HG02588 (cell line): ENCODE results near the gene MFAP2.

ENCODE experiments used
- ATAC-seq: cut with Tn5 transposase; IDR thresholded peaks from one replicate; pipeline ENCODE4 v1.9.1; 2021; ENCODE audit warnings: mild to moderate bottlenecking, moderate library complexity; ENCODE audit not compliant: unreplicated experiment

MFAP2 gene

DNA sequence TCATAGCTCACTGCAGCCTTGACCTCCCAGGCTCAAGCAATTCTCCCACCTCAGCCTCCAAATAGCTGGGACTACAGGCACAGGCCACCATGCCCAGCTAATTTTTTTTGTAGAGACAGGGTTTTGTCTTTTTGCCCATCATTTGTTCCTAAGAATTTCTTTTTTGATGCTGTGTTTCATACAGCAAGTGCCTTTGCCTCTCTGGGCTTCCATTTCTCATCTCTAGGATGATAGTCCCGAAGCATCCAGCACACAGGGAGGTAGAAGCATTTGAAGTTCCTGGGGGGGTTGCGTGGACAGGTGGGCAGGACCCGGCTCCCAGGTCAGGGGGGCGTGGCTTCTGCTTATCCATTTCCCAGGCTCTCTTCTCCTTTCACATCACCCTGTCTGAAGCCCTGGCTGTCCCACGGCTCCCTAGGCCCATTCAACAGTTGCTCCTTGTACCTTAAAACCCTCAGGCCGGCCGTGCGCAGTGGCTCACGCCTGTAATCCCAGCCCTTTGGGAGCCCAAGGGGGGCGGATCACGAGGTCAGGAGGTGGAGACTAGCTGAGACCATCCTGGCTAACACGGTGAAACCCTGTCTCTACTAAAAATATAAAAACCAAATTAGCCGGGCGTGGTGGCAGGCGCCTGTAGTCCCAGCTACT is 27.9 kb upstream of the MFAP2 start:
- ATAC-seq = no peak

GRCh38 chr1:17007121-17007520 is 26.7 kb upstream of the MFAP2 start:
- ATAC-seq = no peak

- ATAC-seq = no peak
These were observed 24.9 kb upstream of the MFAP2 start for GRCh38 chr1:17005365-17005740.

- no peak for ATAC-seq
These were observed 24.3 kb upstream of the MFAP2 start for GRCh38 chr1:17004466-17005364.

- ATAC-seq = no peak
These were observed 22.1 kb upstream of the MFAP2 start for GRCh38 chr1:17002524-17002902.

DNA sequence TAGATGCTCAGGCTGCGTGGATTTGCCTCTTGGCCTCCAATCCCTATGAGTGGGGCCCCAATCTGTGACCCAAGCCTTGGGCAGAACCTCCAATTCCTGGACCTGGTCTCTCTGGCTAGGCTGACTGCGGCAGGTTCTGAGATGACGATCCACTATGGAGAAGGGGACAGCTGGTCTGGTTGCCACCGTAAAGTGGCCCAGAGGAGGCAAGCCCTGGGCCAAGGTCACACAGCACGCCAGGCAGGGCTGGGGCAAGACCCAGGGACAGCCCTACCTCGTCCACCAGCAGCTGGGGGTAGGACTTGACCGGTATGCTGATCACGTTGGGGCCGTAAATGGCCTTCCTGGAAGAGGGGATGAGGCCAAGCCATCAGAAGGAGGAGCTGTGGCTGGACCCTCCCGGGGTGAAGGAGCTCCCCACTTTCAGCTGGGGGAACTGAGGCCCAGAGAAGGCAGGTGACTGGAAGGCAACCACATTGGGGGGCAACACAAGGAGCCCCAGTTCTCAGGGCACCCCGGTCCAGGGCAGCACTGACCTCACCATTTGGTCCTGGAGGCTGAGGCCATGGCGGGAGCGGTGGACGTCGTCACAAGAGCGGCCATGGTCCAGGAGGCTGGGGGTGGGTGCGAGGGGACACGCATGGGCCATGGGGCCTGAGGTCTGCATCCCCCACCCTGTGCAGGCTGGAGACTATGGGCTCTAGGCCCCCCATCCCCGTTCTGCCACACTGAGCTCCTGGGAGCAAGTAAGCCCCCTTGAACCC is 21.5 kb upstream of the MFAP2 start:
- no peak for ATAC-seq

DNA sequence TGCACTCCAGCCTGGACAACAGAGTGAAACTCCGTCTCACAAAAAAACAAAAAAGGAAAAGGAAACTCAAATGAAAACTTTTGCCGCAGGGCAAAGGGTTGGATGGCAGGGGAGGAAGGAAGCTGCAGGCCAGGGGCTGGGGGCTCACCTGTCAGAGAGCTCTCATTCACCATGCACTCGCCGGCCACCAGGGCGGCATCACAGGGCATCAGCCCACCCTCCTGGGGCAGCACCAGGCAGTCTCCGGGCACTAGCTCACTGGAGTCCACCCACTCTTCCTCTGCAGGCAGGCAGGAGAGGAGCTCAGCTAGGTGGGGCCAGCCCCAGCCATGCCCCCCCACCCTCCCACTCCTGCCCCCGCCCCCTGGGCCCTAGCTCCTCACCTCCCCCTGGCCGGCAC is 19.4 kb upstream of the MFAP2 start:
- no peak for ATAC-seq

DNA sequence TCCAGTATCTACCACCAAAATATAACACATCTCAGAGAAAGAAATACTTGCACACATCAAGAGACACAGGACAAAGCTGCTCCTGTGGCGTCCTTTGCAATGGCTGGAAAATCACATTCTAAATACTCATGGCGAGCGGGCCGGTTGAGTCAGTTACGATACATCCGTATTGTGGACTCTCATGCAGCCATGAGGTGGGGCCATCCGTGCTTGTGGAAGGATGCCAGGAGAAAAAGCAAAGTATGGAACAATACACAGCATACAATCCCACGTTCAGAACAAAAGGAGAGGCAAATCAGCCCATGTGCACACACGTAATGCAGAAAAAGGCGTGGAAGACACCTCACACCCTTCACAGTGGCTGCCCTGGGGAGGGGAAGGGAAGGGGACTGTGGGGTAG is 18.2 kb upstream of the MFAP2 start:
- ATAC-seq = no peak

DNA sequence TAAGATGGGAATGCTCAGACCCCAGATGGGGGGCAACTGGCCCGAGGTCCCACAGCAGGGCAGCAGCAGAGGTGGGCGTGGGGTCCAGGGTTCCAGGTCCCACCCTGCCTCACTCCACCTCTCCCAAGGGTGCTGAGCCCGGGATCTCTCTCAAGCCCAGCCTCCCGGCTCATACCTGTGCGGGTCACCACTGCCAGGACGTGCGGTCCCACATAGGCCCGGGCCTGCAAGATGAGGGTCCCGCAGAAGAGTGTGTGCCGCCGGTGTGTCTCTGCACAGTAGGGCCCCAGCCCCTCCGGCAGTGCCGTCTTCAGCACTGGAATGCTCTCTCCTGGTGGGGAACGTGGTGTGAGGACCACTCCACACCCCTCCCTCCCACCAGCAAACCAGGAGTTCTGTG is 16.4 kb upstream of the MFAP2 start:
- ATAC-seq = no peak

- ATAC-seq = no peak
These were observed 13.2 kb upstream of the MFAP2 start for GRCh38 chr1:16993521-16994038.

DNA sequence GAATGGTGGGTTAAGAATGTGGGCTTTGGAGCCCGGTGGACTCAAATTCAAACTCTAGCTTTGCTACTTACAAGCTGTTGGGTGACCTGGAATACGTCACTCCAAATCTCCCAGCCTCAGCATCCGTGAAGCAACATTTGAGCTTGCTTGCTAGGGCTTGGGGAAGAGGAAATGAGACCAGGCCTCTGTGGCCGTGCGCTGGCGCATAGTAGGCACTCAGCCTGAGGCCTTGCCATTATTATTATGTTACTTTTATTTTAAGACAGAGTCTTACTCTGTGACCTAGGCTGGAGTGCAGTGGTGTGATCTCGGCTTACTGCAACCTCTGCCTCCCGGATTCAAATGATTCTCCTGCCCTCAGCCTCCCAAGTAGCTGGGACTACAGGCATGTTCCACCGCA is 12.3 kb upstream of the MFAP2 start:
- ATAC-seq = no peak

- ATAC-seq = no peak
These were observed 11.7 kb upstream of the MFAP2 start for GRCh38 chr1:16992102-16992501.

DNA sequence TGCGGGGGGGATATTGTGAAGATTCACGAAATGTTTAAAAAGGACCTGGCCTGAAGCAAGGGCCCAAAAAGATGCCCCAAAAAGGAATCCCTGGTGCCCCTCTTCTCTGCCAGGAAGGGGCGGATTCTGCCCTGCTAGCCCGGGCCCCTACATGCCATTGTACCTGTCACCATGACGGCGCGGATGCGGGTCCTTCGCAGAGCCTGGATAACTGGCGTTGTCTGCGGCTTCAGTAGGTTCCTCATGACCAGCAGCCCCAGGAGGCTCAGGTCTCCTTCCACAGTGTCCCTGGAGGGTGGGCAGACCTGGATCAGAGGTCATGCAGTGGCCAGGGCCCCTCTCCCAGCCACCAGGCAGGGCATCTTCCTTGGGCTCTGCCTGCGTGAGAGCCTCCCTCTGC is 11.2 kb upstream of the MFAP2 start:
- ATAC-seq = no peak

GRCh38 chr1:16989676-16990391 is 9.4 kb upstream of the MFAP2 start:
- ATAC-seq = no peak

- ATAC-seq = no peak
These were observed 7.8 kb upstream of the MFAP2 start for GRCh38 chr1:16988210-16988609.

DNA sequence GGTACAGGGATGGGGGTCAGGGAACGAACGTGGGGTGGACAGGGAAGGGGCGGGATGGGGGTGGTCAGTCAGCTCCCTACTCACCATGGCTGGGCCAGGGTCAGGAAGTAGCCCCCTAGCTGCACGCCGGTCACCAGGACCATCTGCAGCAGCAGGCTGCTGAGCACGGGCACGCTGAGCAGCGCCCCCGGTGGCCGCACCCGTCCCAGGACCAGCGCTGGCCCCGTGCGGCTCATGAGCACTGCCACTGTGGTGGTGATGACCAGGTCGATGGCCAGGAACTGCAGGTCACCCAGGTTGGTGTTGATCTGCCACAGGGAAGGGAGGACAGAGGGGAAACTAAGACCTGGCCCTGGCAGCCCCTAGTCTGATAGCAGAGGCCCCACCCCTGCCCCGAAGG is 6.5 kb upstream of the MFAP2 start:
- ATAC-seq = no peak

- ATAC-seq = no peak
These were observed 6.1 kb upstream of the MFAP2 start for GRCh38 chr1:16986560-16986959.

DNA sequence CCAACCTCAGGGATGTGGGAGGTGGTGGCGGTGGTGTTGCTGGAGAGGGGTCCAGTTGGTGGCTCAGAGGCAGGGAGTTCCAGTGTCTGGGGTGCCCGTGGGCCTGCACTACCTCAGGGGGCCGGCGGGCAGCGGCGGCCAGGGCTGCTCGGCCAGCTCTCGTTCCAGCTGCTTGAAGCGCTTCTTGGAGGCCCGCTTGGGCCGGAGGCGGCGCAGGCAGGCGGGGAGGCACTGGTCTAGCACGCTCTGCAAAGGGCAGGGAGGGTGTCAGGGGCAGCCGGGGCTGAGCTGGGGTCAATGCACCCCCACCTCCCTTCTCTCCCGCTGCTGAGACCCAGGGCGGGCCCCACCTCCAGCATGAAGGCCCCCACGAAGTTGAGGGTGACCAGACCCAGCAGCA is 5.7 kb upstream of the MFAP2 start:
- ATAC-seq = no peak

DNA sequence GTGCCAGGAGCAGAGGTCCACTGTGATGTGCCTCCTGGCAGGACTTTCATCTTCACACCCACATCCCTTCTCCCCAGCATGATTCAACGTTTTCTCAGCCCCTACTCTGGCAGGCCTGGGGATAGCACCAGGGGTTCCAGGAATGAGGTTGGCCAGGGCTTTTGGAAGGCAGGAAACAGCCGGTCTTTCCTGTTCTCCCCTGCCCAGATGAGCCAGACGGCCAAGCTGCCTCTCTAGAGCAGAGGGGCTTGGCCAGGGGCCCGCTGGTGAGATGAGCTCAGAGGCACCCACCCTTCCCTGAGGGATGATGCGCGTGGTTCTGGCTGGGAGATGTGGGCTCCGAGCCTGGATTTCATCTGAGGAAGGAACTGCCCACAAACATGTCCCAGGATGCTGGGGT is 4.3 kb upstream of the MFAP2 start:
- ATAC-seq = no peak

DNA sequence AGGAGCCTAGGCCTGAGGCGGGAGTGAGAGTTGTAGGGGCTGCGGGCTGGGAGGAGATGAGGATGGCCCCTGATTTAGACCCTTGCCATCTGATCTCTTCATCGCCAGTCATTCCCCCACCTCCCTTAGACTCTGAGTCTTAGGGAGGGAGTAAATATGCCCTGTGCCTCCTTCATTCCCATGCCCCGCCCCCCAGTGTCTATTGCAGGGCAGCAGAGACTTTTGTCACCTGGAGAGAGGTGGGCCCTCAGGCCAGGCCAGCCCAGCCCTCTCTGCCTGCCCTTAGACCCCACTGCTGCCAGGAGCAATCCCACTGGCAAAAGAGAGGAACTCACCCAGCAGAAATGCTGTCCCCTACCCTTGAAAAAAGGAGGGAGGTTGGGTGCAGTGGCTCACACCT is 3.2 kb upstream of the MFAP2 start:
- ATAC-seq = no peak

DNA sequence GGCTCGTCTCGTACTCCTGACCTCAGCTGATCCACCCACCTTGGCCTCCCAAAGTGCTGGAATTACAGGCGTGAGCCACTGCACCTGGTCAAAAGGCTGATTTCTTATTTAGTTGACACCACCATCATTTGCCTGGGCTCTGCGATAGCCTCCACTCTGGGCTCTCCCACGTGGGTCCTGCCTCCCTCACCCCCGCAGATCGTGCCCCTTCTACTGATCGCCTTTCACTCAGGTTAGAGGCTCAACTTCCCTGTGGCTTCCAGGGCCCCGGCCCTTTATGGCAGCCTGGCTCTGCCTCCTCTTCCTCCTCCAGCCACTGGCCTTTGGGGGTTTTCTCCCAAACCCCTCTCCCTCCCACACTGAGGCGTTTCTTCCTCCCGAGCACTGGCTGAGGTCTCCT is 2.5 kb upstream of the MFAP2 start:
- no peak for ATAC-seq
